GM20431 (cell line): ENCODE measurements around the gene PIAS3.
"Not testable (repeated sequence)": the region's sequence is repeated elsewhere in the genome, so short reads cannot be mapped to it uniquely, and the experiment has no call there.

Source experiments
- in situ Hi-C: fragments of 300-500 bp; cut with MseI, MboI; formaldehyde crosslinking; loops from one replicate; pipeline ENCODE4 v1.15.0; 2020; ENCODE audit warnings: low sequenced_read_pairs; ENCODE audit not compliant: unreplicated experiment

PIAS3 gene

DNA sequence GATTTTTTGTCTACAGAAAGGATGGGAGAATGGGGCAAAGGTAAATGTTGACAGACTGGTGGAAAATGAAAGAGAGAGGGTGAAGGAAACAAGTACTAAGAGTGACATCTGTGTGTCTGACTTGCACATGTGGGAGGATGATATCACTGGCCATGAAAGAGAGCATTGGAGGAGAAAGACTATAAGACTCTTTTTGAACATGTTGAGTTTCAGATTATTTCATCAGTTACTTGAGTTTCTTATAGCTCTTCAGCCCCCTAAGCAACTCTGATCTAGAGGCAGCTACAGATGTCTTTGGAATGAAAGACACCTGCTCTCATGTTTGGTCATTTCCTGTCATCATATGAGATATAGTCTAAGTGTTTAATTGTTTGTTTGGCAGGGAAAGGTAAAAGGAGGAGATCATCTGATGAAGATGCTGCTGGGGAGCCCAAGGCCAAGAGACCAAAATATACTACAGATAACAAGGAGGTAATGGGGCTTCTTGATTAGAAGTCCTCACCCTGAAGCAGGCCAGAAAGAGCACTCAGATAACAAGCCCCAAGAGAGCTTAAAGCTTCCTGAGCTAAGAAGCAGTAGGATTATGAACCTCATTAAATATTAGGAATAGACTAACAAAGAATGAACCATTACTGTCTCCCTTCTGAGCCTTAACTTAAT, 30.4 kb downstream of the PIAS3 start:
- in situ Hi-C loops: no loop called here

DNA sequence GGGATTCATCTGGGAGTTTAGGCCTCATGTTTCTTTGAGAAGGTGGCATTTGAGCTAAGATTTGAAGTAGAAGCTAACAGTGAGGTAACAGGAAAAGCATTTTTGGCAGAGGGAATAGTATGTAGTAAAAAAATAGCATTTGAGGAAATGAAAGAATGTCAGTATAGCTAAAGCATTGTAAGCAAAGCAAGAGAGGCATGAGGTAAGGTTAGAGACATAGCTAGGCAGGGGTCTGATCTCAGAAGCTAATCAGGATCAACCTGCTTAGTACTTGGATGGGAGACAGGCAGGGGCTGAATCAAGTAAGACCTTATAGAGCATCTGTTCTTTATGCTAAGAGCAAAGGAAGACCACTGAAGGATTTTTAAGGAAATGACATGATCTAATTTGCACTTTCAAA, 30.9 kb downstream of the PIAS3 start:
- in situ Hi-C loops: no loop called here

GRCh38 chr1:145826030-145826429, 32.9 kb downstream of the PIAS3 start:
- in situ Hi-C loops: no loop called here

GRCh38 chr1:145824499-145824842, 34.4 kb downstream of the PIAS3 start:
- in situ Hi-C loops: no loop called here

- in situ Hi-C loops: no loop called here
Observed at GRCh38 chr1:145823565-145824498, 35.0 kb downstream of the PIAS3 start, which contains the start of the genes POLR3C and RNF115. TSS of gene POLR3C (plus strand) at chr1:145824200. CDS start at chr1:145825777, 1,577 bp downstream. TSS of gene RNF115 (minus strand) at chr1:145824095. CDS start at chr1:145823873, 222 bp downstream.

DNA sequence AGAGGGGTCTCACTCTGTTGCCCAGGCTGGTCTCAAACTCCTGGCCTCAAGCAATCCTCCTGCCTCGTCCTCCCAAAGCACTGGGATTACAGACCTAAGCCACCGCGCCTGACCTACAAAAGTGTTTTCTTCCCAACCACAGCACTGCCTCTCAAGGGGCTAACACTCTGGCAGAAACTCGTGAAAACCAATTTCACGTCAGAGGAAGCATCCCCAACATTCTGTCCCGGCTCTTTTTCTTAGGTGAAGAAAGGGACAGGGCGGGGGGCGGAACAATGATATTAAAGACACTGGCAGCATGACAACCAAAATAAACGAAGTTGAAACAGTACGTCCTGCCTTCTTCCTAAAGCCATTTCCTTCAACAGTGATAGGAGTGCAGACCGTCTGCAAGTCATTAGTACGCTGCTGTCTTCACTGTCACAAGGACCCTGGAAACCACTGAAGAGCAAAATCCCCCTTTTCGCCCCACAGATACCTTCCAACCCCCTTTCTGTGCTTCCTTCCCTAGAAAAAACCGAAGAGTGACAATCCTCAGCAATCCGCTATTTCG, 36.0 kb downstream of the PIAS3 start:
- in situ Hi-C loops: not testable (repeated sequence)

- in situ Hi-C loops: not testable (repeated sequence)
Observed at GRCh38 chr1:145818095-145818494, 40.8 kb downstream of the PIAS3 start.

GRCh38 chr1:145812977-145813810, 45.7 kb downstream of the PIAS3 start:
- in situ Hi-C loops: not testable (repeated sequence)

DNA sequence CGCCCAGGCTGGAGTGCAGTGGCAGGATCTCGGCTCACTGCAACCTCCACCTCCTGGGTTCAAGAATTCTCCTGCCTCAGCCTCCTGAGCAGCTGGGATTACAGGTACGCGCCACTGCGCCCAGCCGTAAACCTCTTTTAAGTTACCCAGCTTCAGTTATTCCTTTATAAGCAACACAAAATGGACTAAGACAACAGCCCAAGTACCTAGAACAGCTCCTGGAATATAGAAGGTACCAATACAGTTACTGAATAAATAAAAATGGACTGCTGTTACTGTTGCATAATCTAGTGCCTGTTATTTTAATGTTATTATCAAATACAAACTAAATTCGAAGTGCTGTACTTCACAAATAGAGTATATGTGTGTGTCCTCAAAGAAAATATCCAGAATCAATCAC, 52.0 kb downstream of the PIAS3 start:
- in situ Hi-C loops: no loop called here

DNA sequence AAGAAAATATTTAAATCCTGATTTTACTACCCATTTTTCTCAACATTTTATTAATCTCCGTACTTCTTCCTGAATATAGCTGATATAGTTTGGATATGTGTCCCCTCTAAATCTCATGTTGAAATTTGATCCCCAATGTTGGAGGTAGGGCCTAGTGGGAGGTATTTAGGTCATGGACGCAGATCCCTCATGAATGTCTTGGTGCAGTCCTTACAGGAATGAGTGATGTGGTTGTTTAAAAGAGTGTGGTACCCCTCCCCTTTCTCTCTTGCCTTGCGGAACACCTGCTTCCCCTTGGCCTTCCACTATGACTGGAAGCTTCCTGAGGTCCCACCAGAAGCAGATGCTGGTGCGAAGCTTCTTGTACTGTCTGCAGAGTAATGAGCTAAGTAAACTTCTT, 52.5 kb downstream of the PIAS3 start:
- in situ Hi-C loops: no loop called here

- in situ Hi-C loops: no loop called here
Observed at GRCh38 chr1:145805057-145805456, 53.8 kb downstream of the PIAS3 start.

GRCh38 chr1:145804235-145805045, 54.4 kb downstream of the PIAS3 start:
- in situ Hi-C loops: no loop called here

DNA sequence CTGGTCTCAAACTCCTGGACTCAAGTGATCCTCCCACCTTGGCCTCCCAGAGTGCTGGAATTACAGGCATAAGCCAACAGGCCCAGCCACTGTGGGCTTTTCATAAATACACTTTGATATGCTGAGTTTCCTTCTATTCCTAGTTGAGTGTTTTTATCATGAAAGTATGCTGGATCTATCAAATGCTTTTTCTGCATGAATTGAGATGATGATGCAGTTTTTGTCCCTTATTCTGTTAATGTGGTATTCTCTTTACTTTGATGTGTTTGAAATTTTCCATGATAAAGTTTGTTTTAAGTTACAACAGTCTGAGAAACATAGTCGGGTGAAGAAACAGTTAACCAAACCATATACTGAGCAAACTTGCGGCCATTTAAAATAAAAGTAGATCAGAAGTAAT, 59.1 kb downstream of the PIAS3 start:
- in situ Hi-C loops: no loop called here
